Kidney (tissue), 14 donors: ENCODE measurements around the gene PDZRN4. TPM values are rescaled to one million over a fixed set of nuclear protein-coding genes. Genes with fewer than 3 reads are reported as not detected.

Experiments
- DNase-seq, 5 donors: peaks; one replicate each; pipeline ENCODE4 v3.0.0-alpha.2; 2013 to 2020
- FAIRE-seq: peaks from 2 replicates; lab custom pipeline; 2012; peaks lifted over from hg19 to GRCh38; lab: Jason Lieb, UNC
- H3K27ac ChIP-seq, 2 donors: one replicate each; pipeline ENCODE4 v1.7.0; 2013; ENCODE audit warnings: low read depth in 2 of 2, low read length in 2 of 2, inconsistent platforms in 1 of 2
- H3K27me3 ChIP-seq: one replicate; pipeline ENCODE4 v1.7.1; 2013; ENCODE audit warnings: low read length, inconsistent platforms; ENCODE audit not compliant: control insufficient read depth, insufficient read depth
- H3K36me3 ChIP-seq, 3 donors: one replicate each; pipeline versions ENCODE4 v1.7.0 to v1.7.1; 2013; ENCODE audit warnings: low read length in 3 of 3, control low read depth in 1 of 3, inconsistent platforms in 1 of 3; ENCODE audit not compliant: insufficient read depth in 3 of 3, control insufficient read depth in 2 of 3
- H3K4me1 ChIP-seq, 3 donors: one replicate each; pipeline versions ENCODE4 v1.7.0 to v1.7.1; 2013; ENCODE audit warnings: low read length in 3 of 3, inconsistent platforms in 1 of 3, low read depth in 1 of 3; ENCODE audit not compliant: control insufficient read depth in 2 of 3, insufficient read depth in 2 of 3
- H3K4me3 ChIP-seq, 3 donors: one replicate each; pipeline versions ENCODE4 v1.7.0 to v1.8.1; 2013; ENCODE audit warnings: low read length in 3 of 3, control low read depth in 1 of 3, inconsistent platforms in 1 of 3
- H3K9ac ChIP-seq, 3 donors: one replicate each; pipeline versions ENCODE4 v1.7.0 to v1.7.1; 2013; ENCODE audit warnings: low read length in 3 of 3, control low read depth in 1 of 3, inconsistent platforms in 1 of 3
- H3K9me3 ChIP-seq, 3 donors: one replicate each; pipeline versions ENCODE4 v1.7.0 to v1.7.1; 2013; ENCODE audit warnings: low read length in 3 of 3, control low read depth in 1 of 3, inconsistent platforms in 1 of 3; ENCODE audit not compliant: control insufficient read depth in 2 of 3, insufficient read depth in 1 of 3
- intact Hi-C: fragments of 100-400 bp; cut with DNase I; formaldehyde crosslinking; loops from one replicate; pipeline ENCODE4 v1.11.1; 2022
- polyA plus RNA-seq: library from polyadenylated mRNA; stranded (reverse); fragments of 350-450 nt; fragmentation: Illumina TruSeq; extraction: RNeasy Lipid Tissue Mini Kit (QIAGEN cat#74804); gene quantifications from one replicate; pipeline ENCODE4 v1.2.3, GENCODE V29; 2014; ENCODE audit warnings: low read depth, low replicate concordance; ENCODE audit not compliant: insufficient read depth
- total RNA-seq: library from RNA; stranded (reverse); fragmentation: NEBNext Ultra II Directional; extraction: Animal tissue kit (Norgen Biotek cat#: 25700); gene quantifications from one replicate; pipeline ENCODE4 v1.2.1, GENCODE V29; 2021
- TF ChIP-seq, protein P1 (sequence below): IDR thresholded peaks from 3 replicates; pipeline ENCODE4 v1.5.1; 2012; ENCODE audit warnings: mild to moderate bottlenecking, moderate library complexity, borderline replicate concordance; ENCODE audit not compliant: insufficient read depth; ENCODE audit errors: extremely low read depth
- donor health status: control.
- donor health status: control.
- donor health status: control.
- donor health status: control.
- donor health status: control.
- donor health status: DM: yes; HTN: yes; CAD: no.
- donor health status: Normal renal cell carcinoma (clear cell type).

Gene PDZRN4
- total and polyA plus RNA-seq, 2 donors from 2014 or later: 0.56 to 2.1 TPM

DNA sequence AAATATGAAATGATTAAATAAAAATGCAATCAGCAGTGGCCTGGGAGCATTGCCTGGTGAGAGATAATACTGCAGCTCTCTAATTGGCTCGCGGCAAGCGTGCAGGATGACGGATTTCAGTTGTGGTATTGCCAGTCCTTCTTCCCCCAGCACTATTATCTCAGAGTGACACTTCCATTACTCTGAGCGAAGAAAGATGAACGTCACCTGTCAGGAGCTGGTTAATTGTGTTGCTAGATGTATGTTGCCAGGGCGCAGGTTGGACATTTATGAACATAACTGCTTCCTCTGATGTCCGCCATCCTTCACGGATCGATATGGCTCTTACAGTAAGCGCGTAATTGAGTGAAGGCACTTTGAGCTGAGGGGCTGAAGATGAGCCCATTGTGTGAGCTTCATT, 374.9 kb downstream of the PDZRN4 start:
- intact Hi-C loops: no loop called here
- Histone ChIP-seq H3K9me3 (no peaks in the 10 kb centered on the region), H3K4me3 (no peak overlapping the region), H3K36me3 (no peaks in the 10 kb centered on the region), H3K27me3 (no peaks in the 10 kb centered on the region), H3K27ac (no peak overlapping the region), H3K4me1 (no peaks in the 10 kb centered on the region), H3K9ac (no peak overlapping the region)
- TF ChIP-seq, protein P1, sequence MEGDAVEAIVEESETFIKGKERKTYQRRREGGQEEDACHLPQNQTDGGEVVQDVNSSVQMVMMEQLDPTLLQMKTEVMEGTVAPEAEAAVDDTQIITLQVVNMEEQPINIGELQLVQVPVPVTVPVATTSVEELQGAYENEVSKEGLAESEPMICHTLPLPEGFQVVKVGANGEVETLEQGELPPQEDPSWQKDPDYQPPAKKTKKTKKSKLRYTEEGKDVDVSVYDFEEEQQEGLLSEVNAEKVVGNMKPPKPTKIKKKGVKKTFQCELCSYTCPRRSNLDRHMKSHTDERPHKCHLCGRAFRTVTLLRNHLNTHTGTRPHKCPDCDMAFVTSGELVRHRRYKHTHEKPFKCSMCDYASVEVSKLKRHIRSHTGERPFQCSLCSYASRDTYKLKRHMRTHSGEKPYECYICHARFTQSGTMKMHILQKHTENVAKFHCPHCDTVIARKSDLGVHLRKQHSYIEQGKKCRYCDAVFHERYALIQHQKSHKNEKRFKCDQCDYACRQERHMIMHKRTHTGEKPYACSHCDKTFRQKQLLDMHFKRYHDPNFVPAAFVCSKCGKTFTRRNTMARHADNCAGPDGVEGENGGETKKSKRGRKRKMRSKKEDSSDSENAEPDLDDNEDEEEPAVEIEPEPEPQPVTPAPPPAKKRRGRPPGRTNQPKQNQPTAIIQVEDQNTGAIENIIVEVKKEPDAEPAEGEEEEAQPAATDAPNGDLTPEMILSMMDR: no peak
- DNase-seq: no peak
- no peak for FAIRE-seq

DNA sequence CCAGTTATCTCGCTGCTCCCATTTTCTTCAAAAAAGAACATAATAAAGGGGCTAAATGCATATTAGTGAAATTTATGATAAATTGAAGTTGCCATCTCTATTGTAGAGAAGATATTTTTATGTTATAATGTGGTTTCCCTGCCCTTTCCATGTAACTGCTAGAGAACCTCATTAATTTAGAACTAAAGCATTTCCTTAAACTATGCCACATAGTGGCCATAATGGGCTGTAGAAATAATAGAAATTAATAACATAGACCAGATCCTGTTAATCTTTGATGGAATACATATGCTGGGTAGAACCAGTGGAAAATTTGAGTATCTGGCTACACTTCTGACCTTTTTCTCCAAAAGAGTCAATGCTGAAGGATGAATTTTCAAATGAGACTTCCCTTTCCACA, 376.7 kb downstream of the PDZRN4 start:
- TF ChIP-seq, protein P1: no peak
- Histone ChIP-seq H3K27me3 (no peaks in the 10 kb centered on the region), H3K4me1 (no peaks in the 10 kb centered on the region), H3K36me3 (no peaks in the 10 kb centered on the region), H3K9me3 (no peaks in the 10 kb centered on the region), H3K4me3 (no peak overlapping the region), H3K9ac (no peak overlapping the region), H3K27ac (no peak overlapping the region)
- DNase-seq (no peak), FAIRE-seq (no peak)
- intact Hi-C loops: no loop called here

GRCh38 chr12:41566703-41567102, 378.6 kb downstream of the PDZRN4 start:
- no peak overlapping the region for H3K4me3 ChIP-seq
- H3K36me3 ChIP-seq: no peaks in the 10 kb centered on the region
- FAIRE-seq (no peak), DNase-seq (no peak)
- no peak overlapping the region for H3K9ac ChIP-seq
- no peak overlapping the region for H3K27ac ChIP-seq
- no peaks in the 10 kb centered on the region for H3K4me1 ChIP-seq
- TF ChIP-seq, protein P1: no peak
- H3K9me3 ChIP-seq: no peaks in the 10 kb centered on the region
- intact Hi-C loops: no loop called here
- no peaks in the 10 kb centered on the region for H3K27me3 ChIP-seq

DNA sequence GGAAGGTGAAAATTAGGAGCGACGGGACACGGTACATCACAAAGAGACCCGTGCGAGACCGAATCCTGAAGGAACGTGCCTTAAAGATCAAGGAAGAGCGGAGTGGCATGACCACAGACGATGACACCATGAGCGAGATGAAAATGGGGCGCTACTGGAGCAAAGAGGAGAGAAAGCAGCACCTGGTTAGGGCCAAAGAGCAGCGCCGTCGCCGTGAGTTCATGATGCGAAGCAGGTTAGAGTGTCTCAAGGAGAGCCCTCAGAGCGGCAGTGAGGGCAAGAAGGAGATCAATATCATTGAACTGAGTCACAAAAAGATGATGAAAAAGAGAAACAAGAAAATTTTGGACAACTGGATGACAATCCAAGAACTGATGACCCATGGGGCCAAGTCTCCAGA, 385.3 kb downstream of the PDZRN4 start:
- intact Hi-C loops: no loop called here
- Histone ChIP-seq H3K4me1 (no peaks in the 10 kb centered on the region), H3K36me3 (no peaks in the 10 kb centered on the region), H3K4me3 (no peak overlapping the region), H3K27ac (no peak overlapping the region), H3K9ac (no peak overlapping the region), H3K27me3 (no peaks in the 10 kb centered on the region), H3K9me3 (no peaks in the 10 kb centered on the region)
- FAIRE-seq (no peak), DNase-seq (no peak)
- TF ChIP-seq, protein P1: no peak
